ENCODE data around the gene FYTTD1. TPM values are rescaled to one million over a fixed set of nuclear protein-coding genes. Genes with fewer than 3 reads are reported as not detected.

The FYTTD1 gene
- total RNA-seq, 4 donors from 2014 or later, result 57.7 to 111 (median 85.6) TPM

- no peak for DNase-seq (ENCODE audit: extremely low spot score)
- WGBS, result 1% methylated on average over 12 of the region's 43 CpGs
- no peaks in the 10 kb centered on the region for H3K9me3 ChIP-seq
- intact Hi-C loops (cut with DNase I), result loop anchor here (5.0 kb wide), 2 partner anchors 38 to 42 kb away; partner anchors contain the start of gene LRCH3
- H3K27ac ChIP-seq (replicated peaks in 1 of 4), result peak overlapping the region; percentile 94 to 99 (median 96)
- H3K27me3 ChIP-seq, result no peaks in the 10 kb centered on the region
- TF ChIP-seq CTCF (IDR thresholded peaks at IDR 0.05), result peak in 1 of 3 experiments; percentile 27
- TF ChIP-seq POLR2AphosphoS5 (IDR thresholded peaks at IDR 0.05), result peak; percentile 48 to 55
- no peak for TF ChIP-seq EP300 (IDR thresholded peaks at IDR 0.05)
- no peaks in the 10 kb centered on the region for H3K36me3 ChIP-seq
- H3K4me1 ChIP-seq, result peaks cover 32 to 36% (median 35%) of the 10 kb centered on the region in 4 donors
- H3K4me3 ChIP-seq, result peak overlapping the region; percentile 84 to 93 (median 87)
Observed at GRCh38 chr3:197750396-197750831, 731 bp downstream of the FYTTD1 start.

- 13% methylated on average over 36 of the region's 36 CpGs for WGBS
- Histone ChIP-seq H3K9me3 (no peaks in the 10 kb centered on the region), H3K27me3 (no peaks in the 10 kb centered on the region), H3K27ac (replicated peaks in 1 of 4) (peak overlapping the region; percentile 94 to 99 (median 96)), H3K4me1 (peaks cover 35 to 40% (median 37%) of the 10 kb centered on the region in 4 donors), H3K4me3 (peak overlapping the region; percentile 84 to 93 (median 87)), H3K36me3 (no peaks in the 10 kb centered on the region)
- DNase-seq (ENCODE audit: extremely low spot score), result no peak
- intact Hi-C loops (cut with DNase I), result loop anchor here (5.0 kb wide), 2 partner anchors 39 to 41 kb away; partner anchors contain the start of gene LRCH3
- TF ChIP-seq POLR2A (IDR thresholded peaks at IDR 0.05; ENCODE audit: low read depth) (peak; percentile 32), EP300 (IDR thresholded peaks at IDR 0.05) (no peak), POLR2AphosphoS5 (IDR thresholded peaks at IDR 0.05) (peak; percentile 53 to 56), CTCF (IDR thresholded peaks at IDR 0.05) (no peak)
Observed at GRCh38 chr3:197750858-197751737, 1.4 kb downstream of the FYTTD1 start.

GRCh38 chr3:197752107-197752506, 2.4 kb downstream of the FYTTD1 start:
- H3K27me3 ChIP-seq, result no peaks in the 10 kb centered on the region
- H3K4me3 ChIP-seq, result peak overlapping the region in 3 of 4 donors; percentile 86 to 93 (median 88)
- H3K36me3 ChIP-seq, result peaks cover 0 to 6% (median 2%) of the 10 kb centered on the region in 4 donors
- 90% methylated on average over 5 of the region's 5 CpGs for WGBS
- no peak for DNase-seq (ENCODE audit: extremely low spot score)
- peak overlapping the region; percentile 94 to 99 (median 96) for H3K27ac ChIP-seq (replicated peaks in 1 of 4)
- TF ChIP-seq EP300 (IDR thresholded peaks at IDR 0.05) (no peak), POLR2AphosphoS5 (IDR thresholded peaks at IDR 0.05) (no peak), POLR2A (IDR thresholded peaks at IDR 0.05; ENCODE audit: low read depth) (no peak), CTCF (IDR thresholded peaks at IDR 0.05) (no peak)
- H3K4me1 ChIP-seq, result peaks cover 35 to 46% (median 40%) of the 10 kb centered on the region in 4 donors
- intact Hi-C loops (cut with DNase I), result loop anchor here (5.0 kb wide), 2 partner anchors 40 kb away; partner anchors contain the start of gene LRCH3
- no peaks in the 10 kb centered on the region for H3K9me3 ChIP-seq

- 88% methylated on average over 3 of the region's 3 CpGs for WGBS
- no peak overlapping the region for H3K27ac ChIP-seq (replicated peaks in 1 of 4)
- H3K27me3 ChIP-seq, result no peaks in the 10 kb centered on the region
- TF ChIP-seq CTCF (IDR thresholded peaks at IDR 0.05) (peak in 1 of 3 experiments; percentile 29), POLR2A (IDR thresholded peaks at IDR 0.05; ENCODE audit: low read depth) (no peak)
- DNase-seq (ENCODE audit: extremely low spot score), result no peak
- no peaks in the 10 kb centered on the region for H3K9me3 ChIP-seq
- intact Hi-C loops (cut with DNase I), result loop anchor here (5.0 kb wide), 2 partner anchors 39 to 41 kb away; partner anchors contain the start of gene LRCH3
- no peak overlapping the region for H3K4me3 ChIP-seq
- peaks cover 34 to 46% (median 39%) of the 10 kb centered on the region in 4 donors for H3K4me1 ChIP-seq
- H3K36me3 ChIP-seq, result peaks cover 0 to 16% (median 9%) of the 10 kb centered on the region in 4 donors
Observed at GRCh38 chr3:197753263-197753662, 3.6 kb downstream of the FYTTD1 start.
